ENCODE data around the gene NPHS1. TPM values are rescaled to one million over a fixed set of nuclear protein-coding genes. Genes with fewer than 3 reads are reported as not detected.
"Not testable (repeated sequence)": the region's sequence is repeated elsewhere in the genome, so short reads cannot be mapped to it uniquely, and the experiment has no call there.

The NPHS1 gene
- total and polyA plus RNA-seq, 8 donors, result 0.10 to 17.9 (median 0.49) TPM; not detected in 2

DNA sequence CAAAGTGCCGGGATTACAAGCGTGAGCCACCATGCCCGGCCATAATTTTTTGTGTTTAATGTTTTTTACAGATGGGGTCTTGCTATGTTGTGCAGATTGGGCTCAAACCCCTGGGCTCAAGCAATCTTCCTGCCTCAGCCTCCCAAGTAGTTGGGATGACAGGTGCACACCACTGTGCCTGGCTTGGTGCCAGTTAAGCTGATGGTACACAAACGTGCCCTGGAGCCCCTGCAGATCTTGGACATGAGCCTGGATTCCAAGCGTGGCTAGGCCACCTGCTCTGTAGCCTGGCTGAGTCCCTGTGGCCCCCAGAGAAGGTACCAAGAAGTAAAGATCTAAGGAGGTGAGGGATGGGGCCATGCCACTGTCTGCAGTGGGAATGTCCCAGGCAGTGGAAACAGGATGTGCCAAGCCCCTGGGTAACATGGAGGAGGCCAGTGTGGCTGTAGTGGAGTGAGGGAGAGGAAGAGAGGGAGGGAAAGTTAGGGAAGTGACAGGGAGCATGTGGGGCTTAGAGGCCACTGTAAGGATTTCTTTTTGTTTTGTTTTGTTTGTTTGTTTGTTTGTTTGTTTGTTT, 46.7 kb downstream of the NPHS1 start:
- DNase-seq, result no peak
- Histone ChIP-seq H3K27me3 (peaks cover 0 to 44% (median 0%) of the 10 kb centered on the region in 3 donors), H3K4me3 (no peak overlapping the region), H3K4me1 (no peaks in the 10 kb centered on the region), H3K9me3 (no peaks in the 10 kb centered on the region), H3K27ac (no peak overlapping the region), H3K36me3 (no peaks in the 10 kb centered on the region)
- 59 to 77% (median 63%) methylated on average over 3 to 5 of the region's 5 CpGs for WGBS, 5 donors
- TF ChIP-seq CTCF (IDR thresholded peaks at IDR 0.05), result no peak
- no peak for TF ChIP-seq POLR2A (IDR thresholded peaks at IDR 0.05)
- no peak for TF ChIP-seq EP300 (IDR thresholded peaks at IDR 0.05)
- TF ChIP-seq POLR2AphosphoS5 (IDR thresholded peaks at IDR 0.05), result no peak
- intact Hi-C loops (cut with DNase I; ENCODE audit: low total_unique reads), result no loop called here

GRCh38 chr19:35801828-35802227, 50.5 kb downstream of the NPHS1 start:
- Histone ChIP-seq H3K4me1 (peaks cover 0 to 12% (median 0%) of the 10 kb centered on the region in 4 donors), H3K27me3 (peaks cover 0 to 60% (median 17%) of the 10 kb centered on the region in 3 donors), H3K4me3 (no peak overlapping the region), H3K9me3 (no peaks in the 10 kb centered on the region), H3K36me3 (no peaks in the 10 kb centered on the region), H3K27ac (no peak overlapping the region)
- WGBS, 5 donors, result 47 to 66% (median 51%) methylated on average over 3 of the region's 3 CpGs
- intact Hi-C loops (cut with DNase I; ENCODE audit: low total_unique reads), result no loop called here
- no peak for DNase-seq
- TF ChIP-seq EP300 (IDR thresholded peaks at IDR 0.05) (no peak), POLR2A (IDR thresholded peaks at IDR 0.05) (no peak), POLR2AphosphoS5 (IDR thresholded peaks at IDR 0.05) (no peak), CTCF (IDR thresholded peaks at IDR 0.05) (no peak)

DNA sequence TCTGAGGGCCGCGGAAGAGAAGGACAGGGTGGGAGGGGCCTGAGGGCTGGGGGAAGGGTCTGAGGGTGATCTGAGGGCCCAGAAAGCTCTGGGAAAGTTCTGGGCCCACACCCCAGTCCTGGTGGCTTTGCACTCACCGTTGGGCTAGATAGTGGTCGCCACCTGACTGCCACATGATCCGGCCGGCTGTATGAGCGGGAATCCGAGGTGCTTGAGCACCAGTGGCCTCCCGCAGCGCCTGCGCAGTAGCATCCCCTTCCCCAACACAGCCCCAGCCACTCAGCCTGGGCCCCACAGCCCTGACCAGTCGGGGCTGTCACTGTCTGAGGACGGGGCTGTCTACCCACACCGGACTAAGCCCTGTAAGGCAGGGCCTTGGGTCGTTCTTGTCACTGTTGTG, 54.6 kb downstream of the NPHS1 start:
- Histone ChIP-seq H3K36me3 (no peaks in the 10 kb centered on the region), H3K4me3 (peak overlapping the region in 1 of 4 donors; percentile 6), H3K4me1 (peaks cover 0 to 12% (median 0%) of the 10 kb centered on the region in 4 donors), H3K27me3 (peaks cover 0 to 56% (median 22%) of the 10 kb centered on the region in 3 donors), H3K9me3 (no peaks in the 10 kb centered on the region), H3K27ac (no peak overlapping the region)
- DNase-seq, result peak in 1 of 2 donors; percentile 66
- intact Hi-C loops (cut with DNase I; ENCODE audit: low total_unique reads), result no loop called here
- TF ChIP-seq CTCF (IDR thresholded peaks at IDR 0.05), result no peak
- no peak for TF ChIP-seq EP300 (IDR thresholded peaks at IDR 0.05)
- TF ChIP-seq POLR2A (IDR thresholded peaks at IDR 0.05), result no peak
- TF ChIP-seq POLR2AphosphoS5 (IDR thresholded peaks at IDR 0.05), result no peak
- whole genome bisulfite sequencing, 5 donors, result 4 to 14% (median 6%) methylated on average over 6 to 15 of the region's 15 CpGs

DNA sequence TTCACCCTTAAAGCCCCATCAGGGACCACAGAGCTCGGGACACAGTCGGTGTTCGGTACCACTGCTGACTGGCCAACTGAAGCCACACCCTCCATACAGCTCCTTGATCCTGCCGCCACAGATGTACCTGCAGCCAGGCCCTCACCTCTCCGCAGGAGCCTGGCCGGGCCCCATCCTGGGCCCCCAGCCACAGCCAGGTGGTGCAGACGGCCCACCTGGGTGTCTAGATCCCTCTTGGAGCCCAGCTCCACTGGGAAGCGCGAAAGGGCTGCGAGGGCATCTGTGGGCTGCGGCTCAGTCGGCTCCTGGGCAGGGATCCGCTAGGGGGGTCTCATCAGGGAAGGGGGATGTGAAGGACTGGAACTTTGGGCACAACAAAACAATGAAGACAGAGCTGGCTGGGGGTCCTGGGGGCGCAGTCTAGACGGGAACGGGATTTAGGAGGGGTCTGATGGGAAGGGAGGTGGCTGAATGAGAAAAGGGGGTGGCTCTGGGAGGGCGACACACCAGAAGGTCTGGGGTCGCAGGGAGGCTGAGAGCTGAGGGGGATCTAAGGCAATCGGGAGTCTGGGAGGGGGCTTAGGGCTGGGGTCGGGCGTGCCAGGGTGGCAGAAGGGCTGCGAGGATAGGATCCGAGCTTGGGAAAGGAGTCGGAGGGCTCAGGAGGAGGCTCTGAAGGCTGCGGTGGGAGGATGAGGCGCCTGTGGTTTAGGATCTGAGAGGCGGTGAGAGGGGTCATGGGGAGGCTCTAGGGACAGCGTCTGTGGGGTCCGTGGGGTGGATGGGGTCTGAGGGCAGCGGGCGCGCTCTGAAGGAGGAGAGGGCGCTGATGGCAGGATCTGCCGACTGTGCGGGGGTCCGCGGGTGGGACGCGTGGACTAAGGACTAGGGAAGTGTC, 55.4 kb downstream of the NPHS1 start:
- no peak for DNase-seq
- H3K27me3 ChIP-seq, result peaks cover 0 to 60% (median 22%) of the 10 kb centered on the region in 3 donors
- intact Hi-C loops (cut with DNase I; ENCODE audit: low total_unique reads), result no loop called here
- peak overlapping the region in 1 of 4 donors; percentile 6 for H3K4me3 ChIP-seq
- H3K4me1 ChIP-seq, result peaks cover 0 to 12% (median 0%) of the 10 kb centered on the region in 4 donors
- TF ChIP-seq CTCF (IDR thresholded peaks at IDR 0.05) (no peak), POLR2A (IDR thresholded peaks at IDR 0.05) (no peak), EP300 (IDR thresholded peaks at IDR 0.05) (no peak), POLR2AphosphoS5 (IDR thresholded peaks at IDR 0.05) (no peak)
- no peak overlapping the region for H3K27ac ChIP-seq
- H3K36me3 ChIP-seq, result no peaks in the 10 kb centered on the region
- 12 to 27% (median 14%) methylated on average over 39 of the region's 39 CpGs for WGBS, 5 donors
- H3K9me3 ChIP-seq, result no peaks in the 10 kb centered on the region

- WGBS, 5 donors, result 79 to 96% (median 88%) methylated on average over 1 of the region's 1 CpG
- H3K9me3 ChIP-seq; intact Hi-C loops (cut with DNase I; ENCODE audit: low total_unique reads); H3K27ac ChIP-seq; DNase-seq; H3K4me3 ChIP-seq; H3K36me3 ChIP-seq: not testable (repeated sequence)
- peaks cover 0 to 56% (median 22%) of the 10 kb centered on the region in 3 donors for H3K27me3 ChIP-seq
- H3K4me1 ChIP-seq, result peaks cover 0 to 12% (median 0%) of the 10 kb centered on the region in 4 donors
These were observed 56.7 kb downstream of the NPHS1 start for GRCh38 chr19:35795564-35795963.

Data from stomach (tissue), 9 donors.